HG03342 (cell line): ENCODE measurements around the gene TPRA1.
"Not testable (repeated sequence)": the region's sequence is repeated elsewhere in the genome, so short reads cannot be mapped to it uniquely, and the experiment has no call there.

ENCODE experiments used
- ATAC-seq: cut with Tn5 transposase; IDR thresholded peaks from one replicate; pipeline ENCODE4 v1.9.1; 2021; ENCODE audit warnings: mild to moderate bottlenecking, moderate library complexity; ENCODE audit not compliant: unreplicated experiment

TPRA1 gene

GRCh38 chr3:127539366-127540060 is 51.0 kb downstream of the TPRA1 start:
- ATAC-seq: no peak

DNA sequence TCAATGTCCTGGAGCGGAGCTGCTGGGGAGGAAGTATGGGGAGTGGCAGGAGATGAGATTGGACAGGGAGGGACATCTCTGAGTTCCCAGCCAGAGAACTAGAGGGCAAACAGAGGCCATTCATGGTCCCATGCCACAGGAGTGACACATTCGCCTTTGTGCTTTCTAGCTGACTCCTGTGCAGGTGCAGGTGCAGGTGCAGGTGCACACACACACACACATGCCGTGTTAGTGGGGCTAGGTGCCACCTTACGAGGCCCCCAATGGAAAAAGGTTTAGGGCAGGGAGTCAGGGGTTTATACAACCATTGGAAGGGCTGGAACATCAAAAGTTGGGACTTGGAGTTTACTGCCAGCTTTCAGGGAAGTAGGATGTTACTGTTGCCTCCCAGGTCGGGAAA is 52.0 kb downstream of the TPRA1 start:
- no peak for ATAC-seq

DNA sequence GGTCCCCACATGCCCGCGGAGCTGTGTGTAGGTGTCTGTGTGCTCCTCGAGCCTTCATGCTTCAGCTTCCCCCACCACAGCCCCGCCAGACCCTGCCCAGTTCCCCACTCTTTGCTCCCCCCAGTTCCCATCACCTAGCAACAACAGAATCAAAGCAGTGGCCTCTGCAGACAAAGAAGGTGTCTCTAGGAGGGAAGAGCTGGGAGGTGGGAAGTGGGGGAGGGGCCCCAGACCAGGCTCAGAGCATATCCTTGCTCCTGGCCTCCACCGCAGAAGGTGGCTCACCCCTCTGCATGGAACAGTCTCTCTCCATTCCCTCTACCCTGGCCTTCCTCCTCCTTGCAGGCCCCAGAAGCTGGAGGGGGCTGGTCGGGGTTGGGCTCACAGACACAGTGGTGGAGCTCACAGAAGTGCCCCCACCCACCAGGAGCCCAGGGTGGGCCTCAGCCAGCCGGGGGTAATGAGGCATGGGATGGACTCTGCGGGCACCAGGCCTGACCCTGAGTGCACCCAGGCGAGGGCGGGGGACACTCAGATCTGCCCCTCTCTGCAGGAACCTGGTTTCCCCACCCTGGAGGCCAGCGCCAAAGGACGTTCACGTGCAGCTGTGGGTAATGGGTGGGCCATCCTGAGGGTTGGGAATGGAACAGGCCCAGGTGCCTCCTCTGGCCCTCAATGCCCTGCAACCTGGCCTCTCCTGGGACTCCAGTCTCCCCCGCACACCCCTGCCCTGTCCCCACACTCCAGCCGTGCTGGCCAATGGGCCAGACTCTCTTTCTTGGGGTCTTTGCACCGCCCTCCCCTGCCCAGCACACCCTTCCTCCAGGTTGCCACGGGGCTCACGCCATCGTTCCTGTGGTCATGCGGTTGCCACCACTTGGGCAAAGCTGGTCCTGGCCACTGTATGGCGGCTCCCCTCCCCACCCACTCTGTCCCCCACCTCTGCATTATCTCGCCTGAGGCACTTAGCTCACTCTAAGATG is 53.4 kb downstream of the TPRA1 start:
- ATAC-seq: no peak

GRCh38 chr3:127535901-127536829 is 54.4 kb downstream of the TPRA1 start:
- no peak for ATAC-seq

DNA sequence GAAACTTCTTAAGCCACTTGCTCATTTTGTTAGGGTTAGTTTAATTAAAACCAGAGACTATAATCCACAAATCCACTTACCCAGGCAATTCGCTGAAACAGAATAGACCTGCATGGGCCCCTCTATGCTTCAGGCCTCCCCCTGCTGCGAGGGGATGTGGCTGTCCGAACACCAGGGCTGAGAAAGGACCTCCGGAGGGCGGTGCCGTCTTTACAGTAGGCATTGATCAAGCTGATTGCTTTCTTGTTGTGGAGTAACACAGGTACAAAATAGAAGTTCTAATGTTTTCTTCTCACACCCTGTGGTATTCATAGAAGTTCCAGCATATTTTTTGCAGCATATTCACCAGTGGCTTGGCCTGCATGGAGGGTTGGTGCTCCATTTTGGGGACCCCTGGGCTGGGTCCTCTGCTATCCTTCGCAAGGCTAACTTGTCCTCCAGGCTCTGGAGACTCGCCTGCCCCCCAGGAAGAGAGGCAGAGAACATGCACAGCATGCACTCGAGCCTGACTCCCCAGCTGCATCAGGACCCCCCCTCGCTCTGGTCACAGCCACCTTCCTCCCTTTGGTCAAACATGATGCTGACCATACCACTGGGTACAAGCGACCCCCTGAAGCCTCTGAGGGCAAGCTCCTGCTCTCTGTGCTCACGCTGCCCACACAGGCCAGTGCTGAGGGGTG is 55.3 kb downstream of the TPRA1 start:
- ATAC-seq: no peak

- ATAC-seq: no peak
Measured at GRCh38 chr3:127534564-127534963, 56.0 kb downstream of the TPRA1 start.

GRCh38 chr3:127534161-127534451 is 56.4 kb downstream of the TPRA1 start:
- no peak for ATAC-seq

GRCh38 chr3:127532561-127533203 is 57.9 kb downstream of the TPRA1 start:
- no peak for ATAC-seq

DNA sequence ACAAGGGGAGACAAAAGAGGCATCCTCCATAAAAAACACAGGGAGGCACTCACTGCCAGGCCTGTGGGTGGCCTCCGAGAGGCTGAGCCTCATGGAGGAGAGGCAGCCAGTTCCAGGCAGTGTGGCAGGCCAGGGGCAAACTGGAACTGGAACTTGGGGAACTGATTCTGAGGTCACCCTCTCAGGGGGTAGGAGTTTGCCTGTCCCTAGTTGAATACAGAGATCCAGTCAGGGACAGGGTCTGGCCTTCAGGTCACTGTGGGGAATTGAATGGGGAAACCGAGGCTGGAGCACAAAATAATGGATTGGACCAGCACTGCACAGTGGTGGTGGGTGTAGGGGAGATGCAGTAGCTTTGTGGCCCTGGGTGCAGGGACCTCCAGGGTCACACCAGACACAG is 58.7 kb downstream of the TPRA1 start:
- no peak for ATAC-seq

GRCh38 chr3:127530863-127531262 is 59.7 kb downstream of the TPRA1 start:
- not testable (repeated sequence) for ATAC-seq

GRCh38 chr3:127529346-127530188 is 61.0 kb downstream of the TPRA1 start:
- ATAC-seq: no peak

GRCh38 chr3:127525373-127525772 is 65.2 kb downstream of the TPRA1 start:
- ATAC-seq: no peak

DNA sequence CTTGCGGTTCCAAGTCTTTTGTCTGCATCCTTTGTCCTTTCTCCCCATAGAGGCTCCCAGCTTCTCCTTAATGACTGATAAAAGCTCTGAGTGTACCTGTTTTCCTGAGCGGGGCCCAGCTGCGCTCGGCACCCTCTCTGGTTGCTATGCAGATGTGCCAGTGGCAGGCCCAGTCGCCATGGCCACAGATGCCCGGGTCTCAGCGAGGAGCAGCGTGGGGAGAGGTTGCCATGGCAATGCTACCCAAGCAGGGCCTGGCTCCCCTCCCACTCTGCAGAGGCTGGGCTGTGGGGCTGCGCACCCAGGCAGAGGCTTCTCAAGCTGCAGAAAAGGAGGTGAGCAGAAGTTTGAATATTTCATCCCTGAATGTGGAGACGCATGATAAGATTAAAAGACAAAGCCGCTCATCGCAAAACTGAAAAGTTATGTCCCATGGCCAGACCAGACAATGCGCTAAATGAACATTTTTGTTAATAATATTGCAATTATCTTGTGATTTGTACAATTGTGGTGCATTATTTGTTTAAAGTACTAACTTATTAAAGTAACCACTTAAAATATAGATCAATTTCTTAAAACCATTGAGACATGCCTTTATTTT is 66.1 kb downstream of the TPRA1 start:
- no peak for ATAC-seq
